Sciatic nerve (tissue), 2 donors: Measurements from ENCODE around the gene VEPH1. TPM values are rescaled to one million over a fixed set of nuclear protein-coding genes. Genes with fewer than 3 reads are reported as not detected.

Experiments
- ATAC-seq: fragments of 200-7000 bp; cut with Tn5 transposase; one replicate; pipeline ENCODE4 v1.9.1; 2020; ENCODE audit warnings: mild to moderate bottlenecking, moderate library complexity
- DNase-seq: peaks from one replicate; pipeline ENCODE4 v3.0.0-alpha.2; 2020; ENCODE audit warnings: low spot score
- intact Hi-C: fragments of 100-400 bp; cut with DNase I; formaldehyde crosslinking; loops from one replicate; pipeline ENCODE4 v1.14.2; 2022
- total RNA-seq: library from RNA; stranded (reverse); fragmentation: NEBNext Ultra II Directional; extraction: Animal tissue kit (Norgen Biotek cat#: 25700); gene quantifications from one replicate; pipeline ENCODE4 v1.2.1, GENCODE V29; 2021
- donor health status: DM: no; HTN: no; CAD: no.
- donor health status: DM: no; HTN: no; CAD: no.

VEPH1 gene
- total RNA-seq, 1 donor from 2014 or later, result 1.0 TPM

DNA sequence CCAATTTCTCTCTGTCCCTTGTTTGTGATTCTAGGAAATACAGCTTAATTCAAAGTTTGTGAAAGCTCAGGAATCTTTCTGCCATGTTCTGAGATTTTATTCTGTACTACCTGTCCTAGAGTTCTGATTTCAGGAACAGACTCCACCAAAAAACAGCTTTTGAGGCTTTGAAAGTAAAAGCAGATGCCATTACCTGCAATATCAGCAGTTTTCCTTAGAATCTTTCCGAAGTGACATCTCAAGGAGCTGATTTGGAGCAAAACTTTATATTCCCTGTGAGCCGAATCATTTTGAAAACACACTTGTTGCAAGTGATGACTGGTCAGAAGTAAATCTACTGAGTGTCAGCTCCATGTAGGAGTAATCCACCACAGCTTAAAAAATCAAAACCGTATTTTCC, 284.0 kb downstream of the VEPH1 start:
- intact Hi-C loops, result no loop called here
- no peak for DNase-seq
- ATAC-seq, result no peak

Other genes starting within 250 kb of the VEPH1 start
- gene PTX3, start 66.6 kb downstream of the VEPH1 start, total RNA-seq, result 4.2 TPM